ENCODE results near the gene NUDT19. TPM values are rescaled to one million over a fixed set of nuclear protein-coding genes. Genes with fewer than 3 reads are reported as not detected.
"Not testable (repeated sequence)": the region's sequence is repeated elsewhere in the genome, so short reads cannot be mapped to it uniquely, and the experiment has no call there.

NUDT19 gene
- total and polyA plus RNA-seq, 3 donors from 2014 or later, result 6.7 to 15.5 (median 11.3) TPM

DNA sequence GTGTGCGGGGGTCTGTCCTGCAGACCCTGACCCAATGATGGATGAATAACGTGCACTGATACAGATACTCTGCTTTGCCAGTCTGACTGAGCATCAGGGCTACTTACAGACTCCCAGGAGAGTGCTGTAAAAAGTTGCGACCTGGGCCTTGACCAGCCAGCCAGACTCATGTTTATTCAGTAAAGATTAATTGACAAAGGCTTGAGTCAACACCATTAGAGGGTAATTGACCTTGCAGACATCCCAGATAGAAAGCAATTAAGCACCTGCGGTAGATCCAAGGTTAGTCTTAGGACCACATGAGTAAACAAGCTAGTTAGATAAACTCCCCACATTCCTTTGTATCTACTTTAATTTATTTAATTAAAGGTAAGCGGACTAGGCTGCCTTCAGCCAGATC, 10.4 kb downstream of the NUDT19 start:
- no peak for TF ChIP-seq POLR2A (IDR thresholded peaks at IDR 0.05)
- TF ChIP-seq, protein P1, sequence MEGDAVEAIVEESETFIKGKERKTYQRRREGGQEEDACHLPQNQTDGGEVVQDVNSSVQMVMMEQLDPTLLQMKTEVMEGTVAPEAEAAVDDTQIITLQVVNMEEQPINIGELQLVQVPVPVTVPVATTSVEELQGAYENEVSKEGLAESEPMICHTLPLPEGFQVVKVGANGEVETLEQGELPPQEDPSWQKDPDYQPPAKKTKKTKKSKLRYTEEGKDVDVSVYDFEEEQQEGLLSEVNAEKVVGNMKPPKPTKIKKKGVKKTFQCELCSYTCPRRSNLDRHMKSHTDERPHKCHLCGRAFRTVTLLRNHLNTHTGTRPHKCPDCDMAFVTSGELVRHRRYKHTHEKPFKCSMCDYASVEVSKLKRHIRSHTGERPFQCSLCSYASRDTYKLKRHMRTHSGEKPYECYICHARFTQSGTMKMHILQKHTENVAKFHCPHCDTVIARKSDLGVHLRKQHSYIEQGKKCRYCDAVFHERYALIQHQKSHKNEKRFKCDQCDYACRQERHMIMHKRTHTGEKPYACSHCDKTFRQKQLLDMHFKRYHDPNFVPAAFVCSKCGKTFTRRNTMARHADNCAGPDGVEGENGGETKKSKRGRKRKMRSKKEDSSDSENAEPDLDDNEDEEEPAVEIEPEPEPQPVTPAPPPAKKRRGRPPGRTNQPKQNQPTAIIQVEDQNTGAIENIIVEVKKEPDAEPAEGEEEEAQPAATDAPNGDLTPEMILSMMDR (IDR thresholded peaks at IDR 0.05), result no peak
- intact Hi-C loops (cut with DNase I; ENCODE audit: low total_unique reads), result no loop called here
- Histone ChIP-seq H3K27ac (no peak overlapping the region), H3K36me3 (ENCODE audit: low read depth, missing control alignments) (no peaks in the 10 kb centered on the region), H3K4me1 (no peaks in the 10 kb centered on the region), H3K9me3 (no peaks in the 10 kb centered on the region), H3K4me3 (no peak overlapping the region), H3K27me3 (no peaks in the 10 kb centered on the region)
- DNase-seq, result no peak
- 66 to 69% methylated on average over 5 of the region's 5 CpGs for WGBS, 2 donors

DNA sequence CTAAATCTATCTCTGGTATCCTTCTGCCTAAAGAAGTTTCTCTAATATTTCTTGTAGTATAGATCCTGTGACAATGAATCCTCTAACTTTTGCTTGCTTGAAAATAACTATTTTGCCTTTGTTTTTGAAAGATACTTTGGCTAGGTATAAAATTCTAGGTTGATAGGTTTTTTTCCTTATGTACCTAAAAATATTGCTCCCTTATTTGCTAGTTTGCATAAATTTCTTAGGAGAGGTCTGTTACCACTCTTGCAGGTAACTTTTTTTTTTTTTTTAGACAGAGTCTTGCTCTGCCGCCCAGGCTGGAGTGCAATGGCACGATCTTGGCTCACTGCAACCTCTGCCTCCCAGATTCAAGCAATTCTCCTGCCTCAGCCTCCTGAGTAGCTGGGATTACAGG, 12.4 kb downstream of the NUDT19 start:
- H3K36me3 ChIP-seq (ENCODE audit: low read depth, missing control alignments); intact Hi-C loops (cut with DNase I; ENCODE audit: low total_unique reads); H3K4me1 ChIP-seq; H3K27ac ChIP-seq; H3K9me3 ChIP-seq; H3K27me3 ChIP-seq; DNase-seq; H3K4me3 ChIP-seq: not testable (repeated sequence)
- WGBS, 2 donors, result 97 to 100% methylated on average over 2 of the region's 2 CpGs

DNA sequence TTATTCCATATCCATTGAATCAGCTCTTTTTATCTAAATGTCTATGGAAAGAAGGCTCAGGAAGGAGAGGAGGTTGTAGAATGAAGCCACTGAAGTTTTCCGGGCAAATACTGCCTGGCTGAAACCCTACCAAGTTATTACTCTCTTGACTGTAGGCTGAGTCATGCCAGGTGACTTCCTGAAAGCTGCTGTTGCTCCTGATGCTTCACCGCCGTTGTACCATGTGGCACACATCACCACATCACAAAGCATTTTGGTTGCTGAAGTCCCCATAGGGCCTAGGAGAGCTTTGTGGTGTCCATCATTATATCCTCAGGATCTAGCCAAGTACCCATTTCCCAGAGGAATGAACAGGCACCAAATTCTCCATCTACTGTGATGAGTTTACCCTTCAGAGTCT, 16.8 kb downstream of the NUDT19 start:
- no peaks in the 10 kb centered on the region for H3K36me3 ChIP-seq (ENCODE audit: low read depth, missing control alignments)
- H3K27me3 ChIP-seq, result no peaks in the 10 kb centered on the region
- H3K9me3 ChIP-seq, result no peaks in the 10 kb centered on the region
- H3K4me3 ChIP-seq, result no peak overlapping the region
- intact Hi-C loops (cut with DNase I; ENCODE audit: low total_unique reads), result no loop called here
- DNase-seq, result no peak
- no peak for TF ChIP-seq POLR2A (IDR thresholded peaks at IDR 0.05)
- TF ChIP-seq, protein P1 (IDR thresholded peaks at IDR 0.05), result no peak
- H3K27ac ChIP-seq, result no peak overlapping the region
- 94 to 100% methylated on average over 3 of the region's 3 CpGs for WGBS, 2 donors
- H3K4me1 ChIP-seq, result no peaks in the 10 kb centered on the region

DNA sequence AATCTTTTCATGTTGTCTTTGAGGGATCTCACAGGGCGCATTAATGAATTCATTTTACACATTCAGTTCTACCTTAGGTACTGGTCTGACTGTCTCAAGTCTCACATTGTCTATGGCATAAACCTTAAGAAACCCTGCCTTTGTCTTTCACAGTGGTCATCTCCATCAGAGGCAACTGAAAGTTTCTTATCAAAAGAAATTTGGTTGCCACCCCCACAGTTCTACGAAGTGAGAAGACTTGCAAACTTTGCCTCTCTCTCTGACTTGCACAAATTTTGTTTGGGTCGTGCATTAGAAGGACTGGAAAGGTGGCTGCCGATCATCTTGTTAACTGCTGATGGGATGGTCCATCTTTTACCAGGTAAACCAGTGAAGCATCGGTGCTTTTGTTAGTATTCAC, 17.4 kb downstream of the NUDT19 start:
- H3K4me3 ChIP-seq, result no peak overlapping the region
- H3K36me3 ChIP-seq (ENCODE audit: low read depth, missing control alignments), result no peaks in the 10 kb centered on the region
- no peak overlapping the region for H3K27ac ChIP-seq
- no peaks in the 10 kb centered on the region for H3K9me3 ChIP-seq
- WGBS, 2 donors, result 90 to 93% methylated on average over 5 of the region's 5 CpGs
- no peaks in the 10 kb centered on the region for H3K27me3 ChIP-seq
- TF ChIP-seq POLR2A (IDR thresholded peaks at IDR 0.05), result no peak
- TF ChIP-seq, protein P1 (IDR thresholded peaks at IDR 0.05), result no peak
- H3K4me1 ChIP-seq, result no peaks in the 10 kb centered on the region
- no peak for DNase-seq
- intact Hi-C loops (cut with DNase I; ENCODE audit: low total_unique reads), result no loop called here

DNA sequence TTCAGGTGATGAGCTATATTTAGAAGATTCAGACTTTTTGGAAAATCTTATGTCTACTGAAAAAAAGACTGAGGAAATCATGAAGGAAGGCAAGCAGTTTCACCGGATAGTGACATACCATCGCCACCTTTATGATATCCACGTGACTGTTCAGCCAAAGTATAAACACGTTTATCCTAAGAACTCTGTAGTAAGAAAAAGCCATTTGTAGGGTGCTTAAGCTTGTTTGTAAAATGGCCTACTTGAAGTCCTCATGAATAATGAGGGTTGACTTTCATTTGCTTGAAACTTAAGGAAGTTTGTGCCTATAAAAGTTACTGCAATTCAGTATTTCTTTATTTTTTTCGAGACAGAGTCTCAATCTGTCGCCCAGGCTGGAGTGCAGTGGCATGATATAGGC, 20.1 kb downstream of the NUDT19 start:
- H3K4me3 ChIP-seq, result no peak overlapping the region

DNA sequence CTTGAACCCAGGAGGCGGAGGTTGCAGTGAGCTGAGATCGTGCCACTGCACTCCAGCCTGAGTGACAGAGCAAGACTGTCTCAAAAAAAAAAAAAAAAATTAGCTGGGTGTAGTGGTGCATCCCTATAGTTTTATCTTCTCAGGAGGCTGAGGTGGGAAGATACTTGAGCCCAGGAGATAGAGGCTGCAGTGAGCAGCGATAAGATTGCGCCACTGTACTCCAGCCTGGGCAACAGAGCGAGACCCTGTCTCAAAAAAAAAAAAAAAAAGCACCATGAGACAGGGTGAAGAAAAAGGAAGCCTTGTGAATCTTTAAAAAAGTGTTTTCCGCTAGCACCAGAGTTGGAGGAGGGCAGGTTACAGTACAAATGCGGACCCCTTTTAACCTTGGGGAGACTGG, 24.6 kb downstream of the NUDT19 start:
- H3K27ac ChIP-seq; H3K4me3 ChIP-seq; H3K4me1 ChIP-seq; H3K36me3 ChIP-seq (ENCODE audit: low read depth, missing control alignments); H3K9me3 ChIP-seq; intact Hi-C loops (cut with DNase I; ENCODE audit: low total_unique reads); DNase-seq; H3K27me3 ChIP-seq: not testable (repeated sequence)
- 97% methylated on average over 7 of the region's 7 CpGs for WGBS, 2 donors

More for the DNA sequence above, 20.1 kb downstream of the NUDT19 start:
- intact Hi-C loops (cut with DNase I; ENCODE audit: low total_unique reads), result no loop called here
- DNase-seq, result no peak
- Histone ChIP-seq H3K4me1 (no peaks in the 10 kb centered on the region), H3K9me3 (no peaks in the 10 kb centered on the region), H3K27ac (no peak overlapping the region), H3K36me3 (ENCODE audit: low read depth, missing control alignments) (no peaks in the 10 kb centered on the region), H3K27me3 (no peaks in the 10 kb centered on the region)
- 91 to 93% methylated on average over 6 of the region's 6 CpGs for WGBS, 2 donors
- TF ChIP-seq POLR2A (IDR thresholded peaks at IDR 0.05), result no peak
- TF ChIP-seq, protein P1 (IDR thresholded peaks at IDR 0.05), result no peak

Measured in testis (tissue), 3 donors.